Heart left ventricle (tissue), 13 donors: ENCODE data around the gene MAGI2.

ENCODE experiments used
- CTCF ChIP-seq, 12 donors: fragments of 200-600 bp; sonication (generic) in 4 of 12; IDR thresholded peaks; one replicate each; pipeline versions ENCODE4 v1.5.0 to v1.8.0; 2018 to 2022; ENCODE audit warnings: antibody characterized with exemption in 12 of 12, mild to moderate bottlenecking in 5 of 12
- POLR2A ChIP-seq, 2 donors: fragments of 450-650 bp; IDR thresholded peaks; one replicate each; pipeline ENCODE4 v1.6.1; 2017; ENCODE audit warnings: antibody characterized with exemption in 2 of 2, mild to moderate bottlenecking in 2 of 2, moderate library complexity in 2 of 2
- donor health status: ischemic (EF 13 %, LVEDD 7.1; RV severe dilation, severe dysfunction).
- donor health status: DM: no; HTN: yes; CAD: no.
- donor health status: DM: no; HTN: no; CAD: no.
- donor health status: ischemic (EF 25% LVEDD 6.9; RV normal size, moderate dysfunction).
- donor health status: ischemic (EF 25% LVEDD 5.7; RV mildly dilated, moderate dysfunction).
- donor health status: ischemic (EF 35%, LVEDD 5.7; RV mildly dilated, moderate dysfunction).
- donor health status: nonischemic (EF 11% LVEDD 7.7; RV severe dilation, severe dysfunction).
- donor health status: DM: yes; HTN: yes; CAD: no.
- donor health status: PGD.
- donor health status: ischemic (EF 29% LVEDD 5.4; RV normal size, mild dysfunction).
- donor health status: nonischemic (EF 23%, LVEDD 6.1; RV moderate dilation, normal function).

GRCh38 chr7:78895393-78895792 is 558.1 kb downstream of the MAGI2 start:
- TF ChIP-seq CTCF (IDR thresholded peaks at IDR 0.05): no peak
- no peak for TF ChIP-seq POLR2A (IDR thresholded peaks at IDR 0.05)
